Thyroid gland (tissue), 4 donors: ENCODE results near the gene GSPT2. TPM values are rescaled to one million over a fixed set of nuclear protein-coding genes. Genes with fewer than 3 reads are reported as not detected.

Source experiments
- DNase-seq, 2 donors: peaks; one replicate each; pipeline ENCODE4 v3.0.0-alpha.2; 2019
- H3K27ac ChIP-seq, 3 donors: fragments of 200-600 bp; sonication (generic); 1 replicate in 2 of 3; 2 replicates in 1 of 3; pipeline ENCODE4 v1.5.1; 2016 to 2019; ENCODE audit warnings: mild to moderate bottlenecking in 1 of 3, moderate library complexity in 1 of 3
- H3K27me3 ChIP-seq: fragments of 200-600 bp; sonication (generic); one replicate; pipeline ENCODE4 v1.5.1; 2019
- H3K36me3 ChIP-seq, 2 donors: fragments of 200-600 bp; sonication (generic); one replicate each; pipeline ENCODE4 v1.5.1; 2016 to 2019
- H3K4me1 ChIP-seq, 2 donors: fragments of 200-600 bp; sonication (generic); one replicate each; pipeline ENCODE4 v1.5.1; 2017 to 2019
- H3K4me3 ChIP-seq, 3 donors: fragments of 200-600 bp; sonication (generic); replicated peaks in 1 of 3; 1 replicate in 2 of 3; 2 replicates in 1 of 3; pipeline ENCODE4 v1.5.1; 2016; ENCODE audit warnings: mild to moderate bottlenecking in 1 of 3
- H3K9me3 ChIP-seq: fragments of 200-600 bp; sonication (generic); one replicate; pipeline ENCODE4 v1.5.1; 2017
- POLR2A ChIP-seq, 2 donors: fragments of 450-650 bp; IDR thresholded peaks; one replicate each; pipeline ENCODE4 v1.6.1; 2017; ENCODE audit warnings: antibody characterized with exemption in 2 of 2, mild to moderate bottlenecking in 2 of 2, moderate library complexity in 1 of 2
- WGBS, 2 donors: methylation state at CpG; one replicate each; pipeline ENCODE4 v1.1.5; 2017; 5-methylcytosine and 5-hydroxymethylcytosine counted together
- intact Hi-C: fragments of 100-400 bp; cut with DNase I; formaldehyde crosslinking; loops from one replicate; pipeline ENCODE4 v1.15.1; 2023
- total RNA-seq, 4 donors: library from RNA; depleted of rRNA; stranded (reverse); fragments of >200 nt; gene quantifications; one replicate each; pipeline ENCODE4 v1.2.3, GENCODE V29; 2016
- TF ChIP-seq, protein P1 (sequence below), 6 experiments: fragments of 200-600 bp in 3 of 6; fragments of 450-650 bp in 3 of 6; sonication (generic) in 3 of 6; IDR thresholded peaks; one replicate each; pipeline ENCODE4 v1.5.1; 2016 to 2019; ENCODE audit warnings: antibody characterized with exemption in 6 of 6, mild to moderate bottlenecking in 2 of 6, inconsistent platforms in 1 of 6, moderate library complexity in 1 of 6

GSPT2 gene
- total RNA-seq, 4 donors from 2014 or later, result 4.8 to 7.9 (median 7.6) TPM

DNA sequence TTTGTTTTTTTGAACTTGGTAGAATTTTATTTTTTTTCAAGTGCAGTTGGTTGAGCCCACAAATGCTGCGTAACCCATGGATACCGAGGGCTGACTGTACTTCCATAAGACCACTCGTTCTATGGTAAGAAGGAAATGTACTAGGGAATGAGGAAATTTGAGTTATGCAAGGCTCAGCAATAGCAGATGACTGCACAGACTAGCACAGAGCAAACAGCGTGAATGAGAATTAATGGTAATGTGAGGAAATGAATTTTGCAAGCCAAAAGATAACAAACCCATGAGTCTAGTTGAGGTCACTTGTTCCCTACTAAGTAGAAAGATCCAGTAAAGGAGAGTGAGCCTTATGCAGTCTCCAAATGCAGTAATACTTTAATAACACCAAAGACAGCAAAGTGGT lies 17.4 kb downstream of the GSPT2 start:
- intact Hi-C loops, result no loop called here
- Histone ChIP-seq H3K4me3 (no peak overlapping the region), H3K27me3 (no peaks in the 10 kb centered on the region), H3K9me3 (no peaks in the 10 kb centered on the region), H3K36me3 (no peaks in the 10 kb centered on the region), H3K4me1 (no peaks in the 10 kb centered on the region), H3K27ac (no peak overlapping the region)
- TF ChIP-seq, protein P1, sequence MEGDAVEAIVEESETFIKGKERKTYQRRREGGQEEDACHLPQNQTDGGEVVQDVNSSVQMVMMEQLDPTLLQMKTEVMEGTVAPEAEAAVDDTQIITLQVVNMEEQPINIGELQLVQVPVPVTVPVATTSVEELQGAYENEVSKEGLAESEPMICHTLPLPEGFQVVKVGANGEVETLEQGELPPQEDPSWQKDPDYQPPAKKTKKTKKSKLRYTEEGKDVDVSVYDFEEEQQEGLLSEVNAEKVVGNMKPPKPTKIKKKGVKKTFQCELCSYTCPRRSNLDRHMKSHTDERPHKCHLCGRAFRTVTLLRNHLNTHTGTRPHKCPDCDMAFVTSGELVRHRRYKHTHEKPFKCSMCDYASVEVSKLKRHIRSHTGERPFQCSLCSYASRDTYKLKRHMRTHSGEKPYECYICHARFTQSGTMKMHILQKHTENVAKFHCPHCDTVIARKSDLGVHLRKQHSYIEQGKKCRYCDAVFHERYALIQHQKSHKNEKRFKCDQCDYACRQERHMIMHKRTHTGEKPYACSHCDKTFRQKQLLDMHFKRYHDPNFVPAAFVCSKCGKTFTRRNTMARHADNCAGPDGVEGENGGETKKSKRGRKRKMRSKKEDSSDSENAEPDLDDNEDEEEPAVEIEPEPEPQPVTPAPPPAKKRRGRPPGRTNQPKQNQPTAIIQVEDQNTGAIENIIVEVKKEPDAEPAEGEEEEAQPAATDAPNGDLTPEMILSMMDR (IDR thresholded peaks at IDR 0.05), result no peak
- TF ChIP-seq POLR2A (IDR thresholded peaks at IDR 0.05), result no peak
- DNase-seq, result no peak
- 90% methylated on average over 4 of the region's 4 CpGs for WGBS, 2 donors

DNA sequence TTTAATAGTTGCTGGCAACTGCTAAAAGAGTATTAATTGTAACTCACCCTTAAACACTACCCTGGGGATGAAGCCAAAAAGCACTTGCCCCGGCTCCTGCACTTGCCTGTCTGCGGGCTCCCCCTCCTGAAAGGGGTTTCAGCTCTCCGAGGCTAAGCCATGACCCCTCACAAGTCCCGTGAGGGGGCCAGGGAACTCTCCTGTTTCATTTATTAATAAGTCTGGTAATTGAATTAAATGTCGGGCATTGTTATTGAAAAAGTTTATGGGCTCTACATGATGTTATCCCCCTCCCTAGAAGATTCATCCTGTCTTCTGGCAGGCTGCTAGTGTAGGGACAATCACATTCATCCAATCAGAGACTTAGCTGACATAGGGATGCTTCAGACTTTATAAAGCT lies 23.3 kb downstream of the GSPT2 start:
- Histone ChIP-seq H3K9me3 (no peaks in the 10 kb centered on the region), H3K27ac (no peak overlapping the region), H3K4me1 (no peaks in the 10 kb centered on the region), H3K36me3 (no peaks in the 10 kb centered on the region), H3K27me3 (no peaks in the 10 kb centered on the region), H3K4me3 (no peak overlapping the region)
- DNase-seq, result no peak
- 68 to 85% methylated on average over 5 of the region's 5 CpGs for WGBS, 2 donors
- intact Hi-C loops, result no loop called here
- no peak for TF ChIP-seq POLR2A (IDR thresholded peaks at IDR 0.05)
- TF ChIP-seq, protein P1 (IDR thresholded peaks at IDR 0.05), result no peak

DNA sequence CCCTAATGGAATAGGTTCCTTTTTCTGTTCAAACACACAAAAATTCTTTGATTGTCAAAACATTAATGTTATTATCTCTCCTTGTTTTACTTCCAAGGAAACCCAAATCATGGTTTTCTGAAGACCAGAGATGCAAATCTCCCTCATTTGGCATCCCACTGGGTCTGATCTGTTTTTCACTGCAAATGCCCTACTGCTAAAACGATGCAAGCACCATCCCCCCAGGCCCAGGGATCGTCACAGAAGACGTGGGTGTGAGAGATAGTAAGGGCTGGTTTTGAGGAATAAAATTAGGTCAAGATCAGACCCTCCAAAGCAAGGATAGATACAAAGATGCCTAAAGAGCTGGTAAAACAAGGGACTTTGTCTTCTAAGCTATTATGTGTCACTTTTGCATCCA lies 33.6 kb downstream of the GSPT2 start:
- Histone ChIP-seq H3K4me1 (no peaks in the 10 kb centered on the region), H3K27me3 (peaks cover 3% of the 10 kb centered on the region), H3K4me3 (no peak overlapping the region), H3K9me3 (no peaks in the 10 kb centered on the region), H3K36me3 (no peaks in the 10 kb centered on the region), H3K27ac (no peak overlapping the region)
- intact Hi-C loops, result no loop called here
- DNase-seq, result no peak
- 5 to 26% methylated on average over 3 of the region's 3 CpGs for WGBS, 2 donors
- TF ChIP-seq, protein P1 (IDR thresholded peaks at IDR 0.05), result no peak
- no peak for TF ChIP-seq POLR2A (IDR thresholded peaks at IDR 0.05)

DNA sequence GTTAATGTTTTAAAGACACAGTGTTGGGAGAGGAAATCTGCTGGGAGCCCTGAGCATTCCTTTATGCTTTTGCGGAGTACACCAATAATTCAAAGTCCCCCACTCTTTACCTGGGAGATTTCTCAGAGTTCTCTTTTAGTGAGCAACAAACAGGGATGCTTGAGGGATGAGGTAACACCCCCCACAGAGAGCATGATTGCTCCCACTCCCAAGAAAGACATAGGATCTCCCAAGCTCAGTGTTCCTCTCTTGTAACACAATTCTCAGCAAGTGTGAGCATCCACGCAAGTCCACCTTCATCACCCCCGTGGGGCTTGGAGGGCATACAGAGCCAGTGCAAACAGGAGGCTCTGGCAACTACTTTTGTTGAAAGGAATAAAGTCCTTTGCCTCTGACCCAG lies 36.1 kb downstream of the GSPT2 start:
- Histone ChIP-seq H3K27ac (no peak overlapping the region), H3K27me3 (peaks cover 3% of the 10 kb centered on the region), H3K36me3 (no peaks in the 10 kb centered on the region), H3K4me3 (no peak overlapping the region), H3K4me1 (no peaks in the 10 kb centered on the region), H3K9me3 (no peaks in the 10 kb centered on the region)
- intact Hi-C loops, result no loop called here
- 58 to 80% methylated on average over 3 of the region's 3 CpGs for WGBS, 2 donors
- TF ChIP-seq, protein P1 (IDR thresholded peaks at IDR 0.05), result no peak
- no peak for TF ChIP-seq POLR2A (IDR thresholded peaks at IDR 0.05)
- DNase-seq, result no peak

DNA sequence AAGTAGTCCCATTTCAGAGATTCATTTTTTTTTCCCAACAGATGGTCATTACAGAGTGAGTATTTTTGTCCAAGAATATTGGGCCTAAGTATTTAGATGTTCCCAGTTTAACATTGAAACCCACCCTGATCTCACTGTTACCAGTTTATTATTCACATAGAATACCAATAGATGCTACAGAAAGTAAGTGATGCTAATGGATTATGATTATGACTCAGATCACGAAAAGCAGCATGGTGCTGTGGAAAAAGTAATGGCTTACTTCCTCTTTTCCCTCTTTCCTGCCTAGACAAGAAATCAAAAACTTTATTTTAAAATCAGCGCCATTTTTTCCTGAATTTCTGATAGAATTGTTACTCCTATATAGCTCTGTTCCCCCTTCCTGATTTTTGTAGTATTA lies 51.9 kb downstream of the GSPT2 start:
- no peak for DNase-seq
- Histone ChIP-seq H3K36me3 (no peaks in the 10 kb centered on the region), H3K4me1 (no peaks in the 10 kb centered on the region), H3K27me3 (no peaks in the 10 kb centered on the region), H3K9me3 (no peaks in the 10 kb centered on the region), H3K4me3 (no peak overlapping the region), H3K27ac (no peak overlapping the region)
- TF ChIP-seq, protein P1 (IDR thresholded peaks at IDR 0.05), result no peak
- TF ChIP-seq POLR2A (IDR thresholded peaks at IDR 0.05), result no peak
- intact Hi-C loops, result no loop called here
- WGBS, 2 donors, result 76 to 94% methylated on average over 2 of the region's 2 CpGs

Other genes starting within 250 kb of the GSPT2 start
- gene NUDT11, start 246.8 kb upstream of the GSPT2 start, total RNA-seq, result 1 to 10 TPM in 3 of 4 donors, under 1 TPM in 1; 0.29 to 1.7 (median 1.4) TPM
- not detected for gene CENPVL3, start 124.5 kb upstream of the GSPT2 start, total RNA-seq
- gene CENPVL2, start 60.6 kb upstream of the GSPT2 start, total RNA-seq, result not detected
- gene CENPVL1, start 32.9 kb upstream of the GSPT2 start, total RNA-seq, result not detected
- gene MAGED1, start 150.2 kb downstream of the GSPT2 start, total RNA-seq, result 100 to 1,000 TPM in 3 of 4 donors, 10 to 100 TPM in 1; 83.7 to 277 (median 201) TPM